Ovary (tissue), 3 donors: ENCODE measurements around the gene ANKLE1.

Experiments used
- CTCF ChIP-seq, 3 donors: fragments of 450-650 bp in 2 of 3; fragments of 200-600 bp in 1 of 3; IDR thresholded peaks; one replicate each; pipeline versions ENCODE4 v1.5.1 to v1.8.0; 2016 to 2022; ENCODE audit warnings: antibody characterized with exemption in 3 of 3, mild to moderate bottlenecking in 1 of 3
- EP300 ChIP-seq: sonication (generic); formaldehyde crosslinking; IDR thresholded peaks from one replicate; pipeline ENCODE4 v1.6.1; 2017; ENCODE audit warnings: antibody characterized with exemption
- POLR2A ChIP-seq: fragments of 450-650 bp; IDR thresholded peaks from one replicate; pipeline ENCODE4 v1.6.1; 2017; ENCODE audit warnings: antibody characterized with exemption, mild to moderate bottlenecking, moderate library complexity
- donor health status: DM: no; HTN: no; CAD: no.

- TF ChIP-seq CTCF (IDR thresholded peaks at IDR 0.05) (no peak), POLR2A (no peak), EP300 (no peak)
These were observed 53.9 kb downstream of the ANKLE1 start for GRCh38 chr19:17335575-17335974.
